GM12892 (cell line): Measurements from ENCODE around the gene LITAF.

Experiments
- DNase-seq: peaks from one replicate; pipeline ENCODE4 v3.0.0; 2011; ENCODE audit not compliant: insufficient read length
- FAIRE-seq: peaks from 2 replicates; lab custom pipeline; 2011; peaks lifted over from hg19 to GRCh38; lab: Jason Lieb, UNC
- POLR2A ChIP-seq: IDR thresholded peaks from 2 replicates; pipeline ENCODE4 v1.6.1; 2011; ENCODE audit warnings: low read depth, low read length, control low read depth
- POLR2AphosphoS5 ChIP-seq: IDR thresholded peaks from 2 replicates; pipeline ENCODE4 v1.6.1; 2011; ENCODE audit warnings: low read depth, low read length, control low read depth
- TAF1 ChIP-seq: IDR thresholded peaks from 2 replicates; pipeline ENCODE4 v1.6.1; 2011; ENCODE audit warnings: low read depth, mild to moderate bottlenecking, control low read depth, low read length, borderline replicate concordance

LITAF gene

DNA sequence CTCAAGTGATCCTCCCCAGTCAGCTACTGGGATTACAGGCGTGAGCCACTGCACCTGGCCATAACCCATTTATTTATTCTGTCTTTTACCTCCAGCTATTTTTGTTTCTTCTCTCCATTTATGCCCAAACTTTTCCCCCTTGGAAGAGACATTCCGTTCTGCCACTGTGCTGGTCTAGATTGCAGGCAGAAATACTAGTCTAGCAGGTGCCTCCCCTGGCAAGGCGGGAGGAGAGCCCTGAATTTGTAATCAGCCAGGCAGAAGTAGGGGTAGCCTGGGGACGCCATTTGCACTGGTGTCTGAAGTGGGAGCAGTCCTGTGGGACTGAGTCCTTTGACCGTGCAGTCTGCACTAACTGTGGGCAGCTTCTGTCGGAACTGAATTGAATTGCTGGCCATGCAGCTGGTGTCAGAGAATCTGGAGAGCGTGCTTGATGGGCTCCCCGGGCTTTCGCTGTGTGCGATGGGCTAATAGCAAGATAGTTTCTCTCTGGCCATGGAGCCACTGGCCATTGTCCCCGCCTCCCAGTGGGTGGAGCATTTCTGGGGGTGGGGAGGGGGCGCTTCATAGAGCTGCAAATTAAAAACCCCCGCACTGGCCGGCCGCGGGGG lies 31.5 kb upstream of the LITAF start:
- TF ChIP-seq POLR2AphosphoS5 (no peak), POLR2A (no peak), TAF1 (no peak)
- no peak for DNase-seq
- FAIRE-seq: no peak

DNA sequence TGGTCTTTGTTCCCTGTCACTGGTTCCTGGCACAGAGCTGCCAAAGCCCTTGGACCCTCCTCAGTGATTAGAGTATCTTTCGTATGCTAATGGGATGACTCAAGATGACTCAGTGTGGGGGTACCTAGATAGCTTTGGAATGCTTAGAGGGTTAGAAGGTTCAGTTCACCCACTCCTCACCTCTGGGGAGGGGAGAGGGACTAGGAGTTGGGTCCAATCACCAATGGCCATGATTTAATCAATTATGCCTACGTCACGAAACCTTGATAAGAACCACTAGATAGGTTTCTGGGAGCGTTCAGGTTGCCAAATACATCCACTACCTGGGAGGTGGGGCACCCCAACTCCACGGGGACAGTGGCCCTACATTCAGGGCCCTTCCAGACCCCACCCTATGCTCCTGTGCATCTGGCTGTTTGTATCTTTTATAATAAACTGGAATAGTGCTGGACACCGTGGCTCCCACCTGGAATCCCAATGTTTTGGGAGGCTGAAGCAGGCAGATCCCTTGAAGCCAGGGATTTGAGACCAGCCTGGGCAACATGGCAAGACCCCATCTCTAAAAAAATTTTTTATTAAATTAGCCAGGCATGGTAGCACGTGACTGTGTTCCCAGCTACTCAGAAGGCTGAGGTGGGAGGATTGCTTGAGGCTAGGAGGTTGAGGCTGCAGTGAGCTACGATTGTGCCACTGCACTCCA lies 29.2 kb upstream of the LITAF start:
- no peak for DNase-seq
- TF ChIP-seq POLR2AphosphoS5: no peak
- no peak for TF ChIP-seq TAF1
- TF ChIP-seq POLR2A: no peak
- FAIRE-seq: no peak

DNA sequence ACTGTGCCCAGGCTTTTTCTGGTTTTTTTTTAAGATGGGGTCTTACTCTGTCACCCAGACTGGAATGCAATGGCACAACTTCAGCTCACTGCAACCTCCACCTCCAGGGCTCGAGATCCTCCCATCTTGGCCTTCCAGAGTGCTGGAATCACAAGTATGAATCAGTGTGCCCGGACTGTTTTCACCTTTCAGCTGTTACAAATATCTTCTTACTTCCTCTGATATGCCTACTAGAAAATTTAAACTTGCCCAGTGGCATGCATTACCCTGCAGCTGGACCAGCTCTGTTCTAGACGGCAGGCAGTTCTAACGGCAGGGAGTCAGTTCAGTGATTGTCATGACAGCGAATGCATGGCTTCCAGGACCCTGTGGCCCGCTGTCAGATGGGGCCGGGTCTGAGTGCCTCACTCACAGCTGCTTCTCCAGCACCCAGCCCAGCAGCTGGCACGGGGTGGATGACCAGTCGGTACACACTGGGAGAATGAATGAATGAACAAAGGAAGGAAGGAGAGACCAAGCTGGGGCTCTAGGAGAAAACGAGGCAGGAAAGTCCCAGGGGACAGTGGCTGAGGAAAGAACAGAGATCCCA lies 28.0 kb upstream of the LITAF start:
- no peak for TF ChIP-seq POLR2AphosphoS5
- no peak for TF ChIP-seq POLR2A
- no peak for TF ChIP-seq TAF1
- FAIRE-seq (no peak), DNase-seq (no peak)

DNA sequence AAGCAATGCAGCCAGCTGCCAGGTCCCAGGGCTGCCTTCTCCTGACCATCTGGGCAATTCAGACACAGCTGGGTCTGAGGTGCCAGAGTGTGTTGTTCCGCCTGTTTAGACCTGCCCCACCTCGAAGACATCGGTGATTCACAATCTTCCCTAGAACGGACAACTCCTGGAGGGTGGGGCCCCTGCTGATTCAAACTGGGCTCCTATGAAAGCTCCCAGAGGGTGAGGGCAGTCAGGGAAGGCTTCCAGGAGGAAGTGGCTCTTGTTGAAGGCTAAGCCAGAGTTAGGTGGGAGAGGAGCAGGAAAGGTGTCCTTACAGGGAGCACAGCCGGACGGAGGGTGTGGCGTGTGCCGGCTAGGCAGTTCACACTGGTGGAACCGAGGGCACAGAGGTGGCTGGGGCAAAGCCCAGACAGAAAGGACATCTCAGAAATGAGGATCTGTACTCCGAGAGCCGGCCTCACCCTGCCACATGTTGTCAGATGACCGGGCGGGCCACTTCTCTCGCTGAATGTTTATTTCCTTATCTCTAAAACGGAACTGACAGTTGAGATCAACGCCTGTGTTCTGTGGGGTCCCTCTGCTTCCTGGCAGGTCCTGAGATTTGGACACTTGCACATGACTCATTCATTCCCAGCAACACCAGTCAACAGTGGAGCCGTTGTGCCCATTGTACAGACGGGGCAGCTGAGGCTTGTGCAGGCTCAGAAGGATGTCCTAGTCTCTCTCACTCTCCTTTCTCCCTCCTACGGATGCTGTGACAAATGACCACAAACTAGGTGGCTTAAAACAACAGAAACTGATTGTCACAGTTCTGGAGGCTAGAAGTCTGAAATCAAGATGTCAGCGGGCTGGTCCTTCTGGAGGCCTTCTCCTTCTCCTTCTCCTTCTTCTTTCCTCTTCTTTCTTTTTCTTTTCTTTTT lies 26.9 kb upstream of the LITAF start:
- TF ChIP-seq TAF1: no peak
- TF ChIP-seq POLR2AphosphoS5: no peak
- TF ChIP-seq POLR2A: no peak
- DNase-seq: no peak
- peak; percentile 70 for FAIRE-seq

DNA sequence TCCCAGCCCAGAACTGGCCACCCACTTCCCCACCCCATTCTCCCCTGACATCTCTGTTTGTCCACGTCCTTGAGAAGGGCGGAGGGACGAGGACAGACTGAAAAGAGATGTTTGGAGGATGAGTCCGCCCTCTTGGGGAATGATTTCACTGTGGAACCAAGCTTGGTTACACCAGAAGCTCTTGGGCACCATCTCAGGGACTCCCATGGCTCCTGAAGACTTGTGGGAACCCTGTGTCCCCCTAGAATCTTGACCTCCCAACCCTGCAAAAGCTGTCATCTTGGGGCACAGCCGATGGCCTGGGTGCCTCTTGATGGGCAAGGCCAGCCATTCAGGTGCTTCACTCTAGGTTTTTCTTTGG lies 25.9 kb upstream of the LITAF start:
- DNase-seq: no peak
- FAIRE-seq: no peak
- TF ChIP-seq POLR2A (no peak), TAF1 (no peak), POLR2AphosphoS5 (no peak)

DNA sequence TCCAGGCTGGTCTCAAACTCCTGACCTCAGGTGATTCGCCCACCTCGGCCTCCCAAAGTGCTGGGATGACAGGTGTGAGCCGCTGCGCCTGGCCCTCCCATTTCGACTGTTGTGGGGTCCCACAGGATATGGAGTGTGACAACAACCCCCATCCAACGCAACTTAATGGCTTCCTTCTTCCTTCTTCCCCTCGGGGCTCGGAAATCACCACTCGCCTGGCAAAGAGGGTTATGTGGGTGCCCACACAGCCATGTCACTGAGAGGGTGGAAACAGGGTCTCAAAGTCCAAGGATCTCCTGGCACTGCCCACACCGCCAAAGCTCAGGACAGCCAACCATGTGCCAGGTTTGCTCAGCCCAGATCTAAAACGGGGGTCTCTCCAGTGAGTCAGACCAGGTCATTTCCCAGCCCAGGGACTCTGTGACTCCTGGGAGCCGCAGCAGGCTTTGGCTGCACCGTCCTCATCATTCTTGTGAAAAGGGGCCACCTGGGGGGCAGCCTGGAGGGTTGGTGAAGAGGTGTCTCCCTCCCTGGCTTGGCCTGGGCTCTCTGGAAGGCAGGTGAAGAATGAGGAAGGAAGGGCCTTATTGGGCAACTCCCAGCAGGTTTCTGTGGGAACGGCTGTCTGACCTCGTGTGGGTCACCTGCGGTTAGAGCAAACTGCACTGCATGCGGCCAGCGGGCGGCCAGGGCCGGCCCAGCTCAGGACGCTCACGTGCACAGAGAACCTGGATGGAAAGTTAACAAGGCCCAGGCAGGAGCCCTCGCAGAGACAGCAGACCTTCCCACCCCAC lies 25.3 kb upstream of the LITAF start:
- no peak for DNase-seq
- no peak for FAIRE-seq
- TF ChIP-seq POLR2AphosphoS5: no peak
- no peak for TF ChIP-seq TAF1
- TF ChIP-seq POLR2A: no peak

DNA sequence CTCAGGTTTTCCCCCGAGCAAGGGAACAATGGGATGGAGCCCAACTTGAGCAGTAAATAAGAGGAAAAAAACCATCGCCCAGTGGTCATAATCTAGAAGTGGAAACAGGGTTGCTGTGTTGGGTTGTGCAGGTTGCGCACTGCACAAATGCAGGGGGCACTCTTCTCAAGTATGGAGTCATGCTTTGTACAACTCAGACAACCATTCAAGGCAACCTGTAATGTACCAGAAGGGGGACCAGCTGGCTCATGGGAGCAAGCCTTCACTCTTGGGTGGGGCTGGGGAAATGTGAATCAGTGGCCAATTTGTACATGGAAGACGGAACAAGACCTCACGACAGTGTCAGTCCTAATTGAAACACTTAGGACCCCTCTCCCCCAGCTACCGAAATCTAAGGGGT lies 23.9 kb upstream of the LITAF start:
- FAIRE-seq (no peak), DNase-seq (no peak)
- TF ChIP-seq POLR2AphosphoS5: no peak

DNA sequence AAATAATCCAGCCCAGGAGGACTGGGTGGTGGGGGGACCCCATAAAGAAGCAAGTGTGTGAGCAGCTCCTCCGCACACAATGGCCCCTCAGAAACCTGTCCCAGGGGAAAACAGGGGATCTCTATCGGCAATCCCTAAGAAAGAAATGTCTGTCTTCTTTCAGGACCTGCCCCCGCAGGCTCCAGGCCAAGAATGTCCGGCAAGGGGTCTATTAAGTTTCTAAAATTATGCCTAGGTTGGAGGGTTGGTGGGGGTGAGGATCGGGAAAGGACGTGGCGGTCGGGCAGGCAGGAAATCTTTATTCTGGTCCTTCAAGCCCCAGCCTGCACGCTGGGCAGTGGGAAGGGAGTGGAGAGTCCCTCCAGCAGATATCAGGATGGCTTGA lies 23.4 kb upstream of the LITAF start:
- no peak for DNase-seq

DNA sequence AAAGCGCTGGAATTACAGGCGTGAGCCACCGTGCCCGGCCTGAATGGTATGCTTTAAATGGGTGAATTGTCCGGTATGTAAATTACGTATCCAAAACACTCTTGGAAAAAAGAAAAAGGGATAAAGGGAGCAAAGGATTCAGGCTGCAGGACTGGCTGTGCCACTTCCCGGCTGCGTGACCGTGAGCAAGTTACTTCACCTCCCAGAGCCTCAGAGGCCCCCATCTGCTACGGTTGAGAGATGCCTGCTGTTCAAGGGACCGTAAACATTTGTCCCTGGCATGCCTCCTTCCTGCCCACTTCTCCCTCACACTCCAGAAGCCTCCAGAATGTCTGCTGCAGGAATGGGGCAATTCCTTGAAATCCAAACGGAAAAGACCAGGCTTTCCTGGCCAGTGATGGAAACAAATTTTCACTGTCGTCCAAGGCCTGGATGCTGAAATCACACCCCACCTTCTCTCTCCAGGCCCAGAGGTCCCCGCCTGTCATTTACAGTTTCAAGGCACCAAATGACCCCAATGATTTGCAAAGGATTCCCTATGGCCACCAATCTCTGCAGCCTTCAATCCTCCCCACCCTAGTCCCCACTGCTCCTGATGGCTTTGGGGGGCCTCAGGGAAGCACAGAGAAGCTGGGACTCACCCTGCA lies 22.9 kb upstream of the LITAF start:
- TF ChIP-seq POLR2AphosphoS5: no peak
- no peak for TF ChIP-seq POLR2A
- TF ChIP-seq TAF1: no peak
- DNase-seq (no peak), FAIRE-seq (no peak)

More for the DNA sequence above, 23.4 kb upstream of the LITAF start:
- TF ChIP-seq POLR2A: no peak
- no peak for TF ChIP-seq POLR2AphosphoS5
- no peak for TF ChIP-seq TAF1
- no peak for FAIRE-seq

DNA sequence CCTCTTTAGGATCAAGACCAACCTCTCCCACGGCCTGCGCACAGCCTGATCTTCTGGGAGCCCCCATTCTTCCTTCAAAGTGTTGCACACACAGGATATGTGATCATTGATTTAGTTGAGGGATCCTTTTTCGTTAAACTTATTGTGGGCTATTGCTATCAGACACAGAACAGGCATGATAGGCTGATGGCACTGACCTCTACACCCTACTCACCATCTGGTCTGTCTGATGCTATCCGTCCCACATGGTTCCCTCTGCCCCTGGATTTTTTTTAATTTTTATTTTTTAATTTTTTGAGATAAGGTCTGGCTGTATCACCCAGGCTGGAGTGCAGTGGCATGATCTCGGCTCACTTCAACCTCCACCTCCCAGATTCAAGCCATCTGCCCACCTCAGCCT lies 19.2 kb upstream of the LITAF start:
- FAIRE-seq (no peak), DNase-seq (no peak)
- TF ChIP-seq POLR2AphosphoS5: no peak
- TF ChIP-seq POLR2A: no peak
- no peak for TF ChIP-seq TAF1

DNA sequence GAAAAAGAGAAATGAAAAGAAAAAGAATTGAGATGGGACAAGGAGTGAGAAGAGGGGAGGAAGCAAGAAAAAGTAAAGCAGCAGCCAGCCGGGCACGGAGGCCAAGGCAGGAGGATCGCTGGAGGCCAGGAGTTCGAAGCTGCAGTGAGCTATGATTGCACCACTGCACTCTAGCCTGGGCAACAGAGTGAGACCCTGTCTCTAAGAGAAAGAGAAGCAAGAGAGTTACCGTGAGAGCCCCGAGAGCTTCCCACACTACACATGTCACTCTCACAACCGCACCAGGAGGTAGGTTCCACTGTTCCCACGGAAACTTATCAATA lies 18.8 kb upstream of the LITAF start:
- DNase-seq: no peak
- no peak for TF ChIP-seq TAF1
- FAIRE-seq: no peak
